IPS DF 4.7 (cell line): ENCODE measurements around the gene SMG6.

Source experiments
- DNase-seq: peaks from one replicate; pipeline ENCODE4 v3.0.0-alpha.2; 2013; ENCODE audit warnings: low spot score; ENCODE audit errors: extremely low read depth

SMG6 gene

GRCh38 chr17:2082003-2082781 lies 221.4 kb downstream of the SMG6 start:
- no peak for DNase-seq

- no peak for DNase-seq
Observed at GRCh38 chr17:2081564-2081963, 222.0 kb downstream of the SMG6 start.

- DNase-seq = no peak
Observed at GRCh38 chr17:2077040-2077439, 226.5 kb downstream of the SMG6 start.

- DNase-seq = no peak
Observed at GRCh38 chr17:2076087-2076984, 227.2 kb downstream of the SMG6 start.

- no peak for DNase-seq
Observed at GRCh38 chr17:2075336-2076086, 228.1 kb downstream of the SMG6 start.

- no peak for DNase-seq
Observed at GRCh38 chr17:2074919-2075318, 228.7 kb downstream of the SMG6 start.

- DNase-seq = no peak
Observed at GRCh38 chr17:2071455-2072281, 231.9 kb downstream of the SMG6 start.

- no peak for DNase-seq
Observed at GRCh38 chr17:2071024-2071385, 232.6 kb downstream of the SMG6 start.

GRCh38 chr17:2070241-2071023 lies 233.2 kb downstream of the SMG6 start:
- no peak for DNase-seq

- DNase-seq = no peak
Observed at GRCh38 chr17:2068519-2069051, 235.0 kb downstream of the SMG6 start.

- no peak for DNase-seq
Observed at GRCh38 chr17:2068031-2068518, 235.5 kb downstream of the SMG6 start.

GRCh38 chr17:2067608-2068024 lies 236.0 kb downstream of the SMG6 start:
- DNase-seq = no peak

- DNase-seq = no peak
Observed at GRCh38 chr17:2067048-2067561, 236.5 kb downstream of the SMG6 start.

GRCh38 chr17:2065949-2066400 lies 237.6 kb downstream of the SMG6 start:
- no peak for DNase-seq

- no peak for DNase-seq
Observed at GRCh38 chr17:2064980-2065785, 238.4 kb downstream of the SMG6 start.

- no peak for DNase-seq
Observed at GRCh38 chr17:2064520-2064971, 239.0 kb downstream of the SMG6 start.

GRCh38 chr17:2064147-2064489 lies 239.5 kb downstream of the SMG6 start:
- no peak for DNase-seq
